ENCODE data around the gene NEUROD4. TPM values are rescaled to one million over a fixed set of nuclear protein-coding genes. Genes with fewer than 3 reads are reported as not detected.

NEUROD4 gene
- total RNA-seq, 1 experiment from 2014 or later, result not detected

DNA sequence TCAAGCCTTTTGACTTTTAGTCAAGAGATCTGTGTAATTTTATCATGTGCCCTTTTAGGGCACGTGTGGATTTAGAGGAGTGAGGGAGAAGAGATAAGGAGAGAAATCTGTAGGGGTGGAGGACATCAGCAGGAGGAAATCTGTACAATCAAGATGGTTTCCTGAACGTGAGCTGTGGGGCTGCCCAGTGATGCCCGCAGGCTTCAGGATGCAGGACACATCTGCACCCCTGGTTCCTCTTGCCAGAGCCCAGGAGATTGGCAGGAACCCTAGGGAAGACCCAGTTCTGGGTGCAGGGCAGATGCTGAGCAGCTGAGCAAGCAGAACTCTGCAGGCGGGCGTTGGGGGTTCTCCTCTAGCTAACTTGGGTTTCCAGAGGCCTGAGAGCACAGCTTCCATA is 23.6 kb upstream of the NEUROD4 start:
- Mint-ChIP-seq H3K4me3 (no peak overlapping the region), H3K36me3 (no peaks in the 10 kb centered on the region), H3K4me1 (peaks cover 48% of the 10 kb centered on the region), H3K27me3 (ENCODE audit: low read depth) (no peaks in the 10 kb centered on the region), H3K9me3 (no peaks in the 10 kb centered on the region), H3K27ac (no peak overlapping the region)
- TF ChIP-seq GTF2I (CRISPR knock-in tag; conservative IDR thresholded peaks at IDR 0.05) (no peak), GRHL2 (CRISPR knock-in tag; IDR thresholded peaks at IDR 0.05; ENCODE audit: insufficient replicate concordance, severe bottlenecking) (no peak), JUN (CRISPR knock-in tag; IDR thresholded peaks at IDR 0.05) (no peak)
- ChIA-PET CTCF (interaction anchor here (1.3 to 5.2 kb wide), 6 partner anchors 23 to 78 kb away, joined by 4 to 122 read pairs (median 10); partner anchors contain the start of gene NEUROD4), POLR2A (interaction anchor here (1.5 kb wide), 1 partner anchor 72 kb away, joined by 3 read pairs; no protein-coding TSS in a partner anchor)
- DNase-seq (ENCODE audit: low spot score) (no peak), ATAC-seq (no peak)

GRCh38 chr12:54997929-54998522 is 21.7 kb upstream of the NEUROD4 start:
- H3K4me3 Mint-ChIP-seq, result peak overlapping the region; percentile 28

DNA sequence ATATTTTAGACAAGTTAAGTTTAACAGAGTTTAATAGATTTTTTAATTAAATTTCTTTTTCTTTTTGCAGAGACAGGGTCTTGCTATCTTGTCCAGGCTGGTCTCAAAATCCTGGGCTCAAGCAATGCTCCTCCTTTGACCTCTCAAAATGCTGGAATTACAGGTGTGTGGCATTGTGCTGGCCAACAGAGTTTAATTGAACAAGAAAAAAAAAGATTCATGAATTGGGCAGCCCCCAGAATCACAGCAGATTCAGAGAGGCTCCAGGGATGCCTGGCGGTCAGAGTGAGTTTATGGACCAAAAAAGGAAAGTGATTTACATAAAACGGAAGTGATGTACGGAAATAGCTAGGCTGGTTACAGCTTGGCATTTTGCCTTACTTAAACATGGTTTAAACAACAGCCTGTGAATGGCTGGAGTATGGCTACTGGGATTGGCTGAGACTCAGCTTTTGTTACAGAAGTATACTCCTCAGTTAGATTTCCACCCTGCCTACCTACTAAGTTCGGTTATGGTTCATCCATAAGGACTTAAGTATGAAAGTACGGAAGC is 20.7 kb upstream of the NEUROD4 start:
- H3K36me3 Mint-ChIP-seq, result no peaks in the 10 kb centered on the region
- no peak for ATAC-seq
- peaks cover 48% of the 10 kb centered on the region for H3K4me1 Mint-ChIP-seq
- H3K4me3 Mint-ChIP-seq, result no peak overlapping the region
- POLR2A ChIA-PET, result no interaction called here
- no peaks in the 10 kb centered on the region for H3K9me3 Mint-ChIP-seq
- H3K27me3 Mint-ChIP-seq (ENCODE audit: low read depth), result no peaks in the 10 kb centered on the region
- DNase-seq (ENCODE audit: low spot score), result no peak
- no peak overlapping the region for H3K27ac Mint-ChIP-seq
- CTCF ChIA-PET, result interaction anchor here (5.2 kb wide), 1 partner anchor 73 kb away, joined by 122 read pairs; no protein-coding TSS in a partner anchor
- no peak for TF ChIP-seq CBFB (CRISPR knock-in tag; IDR thresholded peaks at IDR 0.05; ENCODE audit: low read depth)
- TF ChIP-seq EMX1 (CRISPR knock-in tag; IDR thresholded peaks at IDR 0.05), result no peak
- 0 out of 2 replicates have a peak, but pooled peaks have one; percentile 32 for TF ChIP-seq ZNF121 (CRISPR knock-in tag; IDR thresholded peaks at IDR 0.05)
- TF ChIP-seq ATF1 (CRISPR knock-in tag; IDR thresholded peaks at IDR 0.05), result no peak
- TF ChIP-seq, protein P1, sequence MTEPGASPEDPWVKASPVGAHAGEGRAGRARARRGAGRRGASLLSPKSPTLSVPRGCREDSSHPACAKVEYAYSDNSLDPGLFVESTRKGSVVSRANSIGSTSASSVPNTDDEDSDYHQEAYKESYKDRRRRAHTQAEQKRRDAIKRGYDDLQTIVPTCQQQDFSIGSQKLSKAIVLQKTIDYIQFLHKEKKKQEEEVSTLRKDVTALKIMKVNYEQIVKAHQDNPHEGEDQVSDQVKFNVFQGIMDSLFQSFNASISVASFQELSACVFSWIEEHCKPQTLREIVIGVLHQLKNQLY (CRISPR knock-in tag; IDR thresholded peaks at IDR 0.05), result no peak
- TF ChIP-seq PRDM15 (CRISPR knock-in tag; IDR thresholded peaks at IDR 0.05), result no peak

More at GRCh38 chr12:54997929-54998522, 21.7 kb upstream of the NEUROD4 start:
- H3K36me3 Mint-ChIP-seq, result no peaks in the 10 kb centered on the region
- ChIA-PET CTCF (interaction anchor here (0.8 to 5.2 kb wide), 13 partner anchors 10 to 471 kb away, joined by 3 to 122 read pairs (median 4); partner anchors contain the start of gene NEUROD4), POLR2A (interaction anchor here (0.6 kb wide), 1 partner anchor 80 kb away, joined by 3 read pairs; no protein-coding TSS in a partner anchor)
- TF ChIP-seq, protein P2, sequence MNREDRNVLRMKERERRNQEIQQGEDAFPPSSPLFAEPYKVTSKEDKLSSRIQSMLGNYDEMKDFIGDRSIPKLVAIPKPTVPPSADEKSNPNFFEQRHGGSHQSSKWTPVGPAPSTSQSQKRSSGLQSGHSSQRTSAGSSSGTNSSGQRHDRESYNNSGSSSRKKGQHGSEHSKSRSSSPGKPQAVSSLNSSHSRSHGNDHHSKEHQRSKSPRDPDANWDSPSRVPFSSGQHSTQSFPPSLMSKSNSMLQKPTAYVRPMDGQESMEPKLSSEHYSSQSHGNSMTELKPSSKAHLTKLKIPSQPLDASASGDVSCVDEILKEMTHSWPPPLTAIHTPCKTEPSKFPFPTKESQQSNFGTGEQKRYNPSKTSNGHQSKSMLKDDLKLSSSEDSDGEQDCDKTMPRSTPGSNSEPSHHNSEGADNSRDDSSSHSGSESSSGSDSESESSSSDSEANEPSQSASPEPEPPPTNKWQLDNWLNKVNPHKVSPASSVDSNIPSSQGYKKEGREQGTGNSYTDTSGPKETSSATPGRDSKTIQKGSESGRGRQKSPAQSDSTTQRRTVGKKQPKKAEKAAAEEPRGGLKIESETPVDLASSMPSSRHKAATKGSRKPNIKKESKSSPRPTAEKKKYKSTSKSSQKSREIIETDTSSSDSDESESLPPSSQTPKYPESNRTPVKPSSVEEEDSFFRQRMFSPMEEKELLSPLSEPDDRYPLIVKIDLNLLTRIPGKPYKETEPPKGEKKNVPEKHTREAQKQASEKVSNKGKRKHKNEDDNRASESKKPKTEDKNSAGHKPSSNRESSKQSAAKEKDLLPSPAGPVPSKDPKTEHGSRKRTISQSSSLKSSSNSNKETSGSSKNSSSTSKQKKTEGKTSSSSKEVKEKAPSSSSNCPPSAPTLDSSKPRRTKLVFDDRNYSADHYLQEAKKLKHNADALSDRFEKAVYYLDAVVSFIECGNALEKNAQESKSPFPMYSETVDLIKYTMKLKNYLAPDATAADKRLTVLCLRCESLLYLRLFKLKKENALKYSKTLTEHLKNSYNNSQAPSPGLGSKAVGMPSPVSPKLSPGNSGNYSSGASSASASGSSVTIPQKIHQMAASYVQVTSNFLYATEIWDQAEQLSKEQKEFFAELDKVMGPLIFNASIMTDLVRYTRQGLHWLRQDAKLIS (CRISPR knock-in tag; IDR thresholded peaks at IDR 0.05; ENCODE audit: borderline replicate concordance), result no peak
- TF ChIP-seq, protein P3, sequence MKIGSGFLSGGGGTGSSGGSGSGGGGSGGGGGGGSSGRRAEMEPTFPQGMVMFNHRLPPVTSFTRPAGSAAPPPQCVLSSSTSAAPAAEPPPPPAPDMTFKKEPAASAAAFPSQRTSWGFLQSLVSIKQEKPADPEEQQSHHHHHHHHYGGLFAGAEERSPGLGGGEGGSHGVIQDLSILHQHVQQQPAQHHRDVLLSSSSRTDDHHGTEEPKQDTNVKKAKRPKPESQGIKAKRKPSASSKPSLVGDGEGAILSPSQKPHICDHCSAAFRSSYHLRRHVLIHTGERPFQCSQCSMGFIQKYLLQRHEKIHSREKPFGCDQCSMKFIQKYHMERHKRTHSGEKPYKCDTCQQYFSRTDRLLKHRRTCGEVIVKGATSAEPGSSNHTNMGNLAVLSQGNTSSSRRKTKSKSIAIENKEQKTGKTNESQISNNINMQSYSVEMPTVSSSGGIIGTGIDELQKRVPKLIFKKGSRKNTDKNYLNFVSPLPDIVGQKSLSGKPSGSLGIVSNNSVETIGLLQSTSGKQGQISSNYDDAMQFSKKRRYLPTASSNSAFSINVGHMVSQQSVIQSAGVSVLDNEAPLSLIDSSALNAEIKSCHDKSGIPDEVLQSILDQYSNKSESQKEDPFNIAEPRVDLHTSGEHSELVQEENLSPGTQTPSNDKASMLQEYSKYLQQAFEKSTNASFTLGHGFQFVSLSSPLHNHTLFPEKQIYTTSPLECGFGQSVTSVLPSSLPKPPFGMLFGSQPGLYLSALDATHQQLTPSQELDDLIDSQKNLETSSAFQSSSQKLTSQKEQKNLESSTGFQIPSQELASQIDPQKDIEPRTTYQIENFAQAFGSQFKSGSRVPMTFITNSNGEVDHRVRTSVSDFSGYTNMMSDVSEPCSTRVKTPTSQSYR (CRISPR knock-in tag; IDR thresholded peaks at IDR 0.05), result 0 out of 2 replicates have a peak, but pooled peaks have one; percentile 35
- TF ChIP-seq, protein P1 (CRISPR knock-in tag; IDR thresholded peaks at IDR 0.05), result no peak
- TF ChIP-seq ZNF138 (CRISPR knock-in tag; conservative IDR thresholded peaks at IDR 0.05), result no peak
- no peaks in the 10 kb centered on the region for H3K9me3 Mint-ChIP-seq
- peaks cover 48% of the 10 kb centered on the region for H3K4me1 Mint-ChIP-seq
- H3K27me3 Mint-ChIP-seq (ENCODE audit: low read depth), result no peaks in the 10 kb centered on the region
- H3K27ac Mint-ChIP-seq, result peak overlapping the region; percentile 54
- DNase-seq (ENCODE audit: low spot score), result no peak
- ATAC-seq, result peak; percentile 85
